ENCODE data around the gene LMF1.

Gene LMF1

GRCh38 chr16:842711-843560 is 127.8 kb downstream of the LMF1 start:
- H3K27ac ChIP-seq: no peak overlapping the region
- no peak overlapping the region for H3K9ac ChIP-seq
- no peaks in the 10 kb centered on the region for H3K79me2 ChIP-seq (ENCODE audit: insufficient read depth, low read depth)
- H3K36me3 ChIP-seq (ENCODE audit: insufficient read depth): no peaks in the 10 kb centered on the region
- no peak overlapping the region for H3K4me3 ChIP-seq (IDR thresholded peaks at IDR 0.05; ENCODE audit: insufficient read depth, low read depth, low read length)
- no peak overlapping the region for H2AFZ ChIP-seq (ENCODE audit: low read depth)
- H3K27me3 ChIP-seq (ENCODE audit: insufficient read depth, low read depth): peaks cover 68% of the 10 kb centered on the region
- H3K4me2 ChIP-seq: no peak overlapping the region
- H4K20me1 ChIP-seq (ENCODE audit: insufficient read depth): no peaks in the 10 kb centered on the region
- TF ChIP-seq CTCF (conservative IDR thresholded peaks at IDR 0.05; ENCODE audit: low read depth, low read length): no peak
- H3K4me1 ChIP-seq (ENCODE audit: low read depth, poor library complexity, severe bottlenecking): no peaks in the 10 kb centered on the region

- Histone ChIP-seq H3K9ac (no peak overlapping the region), H3K4me3 (IDR thresholded peaks at IDR 0.05; ENCODE audit: insufficient read depth, low read depth, low read length) (no peak overlapping the region), H3K79me2 (ENCODE audit: insufficient read depth, low read depth) (no peaks in the 10 kb centered on the region), H3K27me3 (ENCODE audit: insufficient read depth, low read depth) (peaks cover 76% of the 10 kb centered on the region), H3K4me1 (ENCODE audit: low read depth, poor library complexity, severe bottlenecking) (no peaks in the 10 kb centered on the region), H4K20me1 (ENCODE audit: insufficient read depth) (no peaks in the 10 kb centered on the region), H3K4me2 (no peak overlapping the region), H2AFZ (ENCODE audit: low read depth) (no peak overlapping the region), H3K36me3 (ENCODE audit: insufficient read depth) (no peaks in the 10 kb centered on the region), H3K27ac (no peak overlapping the region)
- no peak for TF ChIP-seq CTCF (conservative IDR thresholded peaks at IDR 0.05; ENCODE audit: low read depth, low read length)
These were observed 128.7 kb downstream of the LMF1 start for GRCh38 chr16:842061-842476.

- H3K4me1 ChIP-seq (ENCODE audit: low read depth, poor library complexity, severe bottlenecking): no peaks in the 10 kb centered on the region
- H3K27ac ChIP-seq: no peak overlapping the region
- no peak overlapping the region for H3K9ac ChIP-seq
- no peak overlapping the region for H3K4me3 ChIP-seq (IDR thresholded peaks at IDR 0.05; ENCODE audit: insufficient read depth, low read depth, low read length)
- H3K79me2 ChIP-seq (ENCODE audit: insufficient read depth, low read depth): no peaks in the 10 kb centered on the region
- H3K36me3 ChIP-seq (ENCODE audit: insufficient read depth): no peaks in the 10 kb centered on the region
- peaks cover 81% of the 10 kb centered on the region for H3K27me3 ChIP-seq (ENCODE audit: insufficient read depth, low read depth)
- TF ChIP-seq CTCF (conservative IDR thresholded peaks at IDR 0.05; ENCODE audit: low read depth, low read length): no peak
- no peak overlapping the region for H3K4me2 ChIP-seq
- no peak overlapping the region for H2AFZ ChIP-seq (ENCODE audit: low read depth)
- H4K20me1 ChIP-seq (ENCODE audit: insufficient read depth): no peaks in the 10 kb centered on the region
These were observed 129.2 kb downstream of the LMF1 start for GRCh38 chr16:841455-842060.

GRCh38 chr16:840561-841454 is 130.0 kb downstream of the LMF1 start:
- Histone ChIP-seq H3K27me3 (ENCODE audit: insufficient read depth, low read depth) (peaks cover 83% of the 10 kb centered on the region), H2AFZ (ENCODE audit: low read depth) (no peak overlapping the region)

More at GRCh38 chr16:840561-841454, 130.0 kb downstream of the LMF1 start:
- H3K27ac ChIP-seq: no peak overlapping the region
- no peak overlapping the region for H3K9ac ChIP-seq
- H3K4me3 ChIP-seq (IDR thresholded peaks at IDR 0.05; ENCODE audit: insufficient read depth, low read depth, low read length): no peak overlapping the region
- H3K4me1 ChIP-seq (ENCODE audit: low read depth, poor library complexity, severe bottlenecking): no peaks in the 10 kb centered on the region
- no peak overlapping the region for H3K4me2 ChIP-seq
- H3K36me3 ChIP-seq (ENCODE audit: insufficient read depth): no peaks in the 10 kb centered on the region
- H3K79me2 ChIP-seq (ENCODE audit: insufficient read depth, low read depth): no peaks in the 10 kb centered on the region
- TF ChIP-seq CTCF (conservative IDR thresholded peaks at IDR 0.05; ENCODE audit: low read depth, low read length): no peak
- H4K20me1 ChIP-seq (ENCODE audit: insufficient read depth): no peaks in the 10 kb centered on the region
